Subcutaneous abdominal adipose tissue (tissue), 5 donors: ENCODE data around the gene HYAL1.
"Not testable (repeated sequence)": the region's sequence is repeated elsewhere in the genome, so short reads cannot be mapped to it uniquely, and the experiment has no call there.

Experiments
- H3K27ac ChIP-seq: one replicate; pipeline ENCODE4 v1.7.0; 2013; ENCODE audit warnings: low read depth, mild to moderate bottlenecking, inconsistent platforms, low read length, moderate library complexity
- H3K27me3 ChIP-seq, 5 donors: one replicate each; pipeline ENCODE4 v1.7.0; 2013; ENCODE audit warnings: low read length in 5 of 5, inconsistent platforms in 1 of 5; ENCODE audit not compliant: control insufficient read depth in 5 of 5, insufficient read depth in 4 of 5
- H3K36me3 ChIP-seq, 5 donors: one replicate each; pipeline ENCODE4 v1.7.0; 2013; ENCODE audit warnings: low read length in 5 of 5; ENCODE audit not compliant: control insufficient read depth in 5 of 5, insufficient read depth in 5 of 5
- H3K4me1 ChIP-seq, 5 donors: one replicate each; pipeline ENCODE4 v1.7.0; 2013; ENCODE audit warnings: low read length in 5 of 5, mild to moderate bottlenecking in 3 of 5, moderate library complexity in 1 of 5; ENCODE audit not compliant: control insufficient read depth in 5 of 5, insufficient read depth in 5 of 5
- H3K4me3 ChIP-seq, 5 donors: one replicate each; pipeline ENCODE4 v1.7.0; 2013; ENCODE audit warnings: low read length in 5 of 5, low read depth in 1 of 5
- H3K9ac ChIP-seq, 5 donors: one replicate each; pipeline ENCODE4 v1.7.0; 2013; ENCODE audit warnings: low read length in 5 of 5, mild to moderate bottlenecking in 4 of 5, moderate library complexity in 3 of 5
- H3K9me3 ChIP-seq, 5 donors: one replicate each; pipeline ENCODE4 v1.7.0; 2013; ENCODE audit warnings: low read length in 5 of 5; ENCODE audit not compliant: control insufficient read depth in 5 of 5
- donor health status: healthy.
- donor health status: healthy.
- donor health status: healthy.
- donor health status: healthy.
- donor health status: healthy.

HYAL1 gene

GRCh38 chr3:50263478-50264382, 39.6 kb downstream of the HYAL1 start:
- H3K36me3 ChIP-seq = peaks cover 0 to 4% (median 0%) of the 10 kb centered on the region in 5 donors
- H3K9ac ChIP-seq = peak overlapping the region in 2 of 5 donors; percentile 30 to 41
- peak overlapping the region; percentile 65 for H3K27ac ChIP-seq
- H3K4me3 ChIP-seq = no peak overlapping the region
- no peaks in the 10 kb centered on the region for H3K9me3 ChIP-seq
- H3K27me3 ChIP-seq = peaks cover 0 to 3% (median 0%) of the 10 kb centered on the region in 5 donors
- H3K4me1 ChIP-seq = peaks cover 14 to 90% (median 83%) of the 10 kb centered on the region in 5 donors

GRCh38 chr3:50262778-50263177, 40.6 kb downstream of the HYAL1 start:
- Histone ChIP-seq H3K4me3 (peak overlapping the region in 1 of 5 donors; percentile 15), H3K27ac (peak overlapping the region; percentile 65), H3K27me3 (peaks cover 0 to 3% (median 0%) of the 10 kb centered on the region in 5 donors), H3K36me3 (peaks cover 0 to 14% (median 9%) of the 10 kb centered on the region in 5 donors), H3K9me3 (peaks cover 0 to 4% (median 2%) of the 10 kb centered on the region in 5 donors), H3K4me1 (peaks cover 7 to 80% (median 74%) of the 10 kb centered on the region in 5 donors), H3K9ac (peak overlapping the region in 1 of 5 donors; percentile 52)

- peak overlapping the region; percentile 65 for H3K27ac ChIP-seq
Observed at GRCh38 chr3:50262200-50262599, 41.2 kb downstream of the HYAL1 start.

GRCh38 chr3:50261505-50261904, 41.9 kb downstream of the HYAL1 start:
- Histone ChIP-seq H3K27ac (peak overlapping the region; percentile 88), H3K9ac (peak overlapping the region in 3 of 5 donors; percentile 22 to 87 (median 25)), H3K27me3 (no peaks in the 10 kb centered on the region), H3K36me3 (peaks cover 0 to 27% (median 22%) of the 10 kb centered on the region in 5 donors), H3K9me3 (peaks cover 0 to 10% (median 6%) of the 10 kb centered on the region in 5 donors), H3K4me1 (peaks cover 4 to 68% (median 63%) of the 10 kb centered on the region in 5 donors), H3K4me3 (peak overlapping the region in 1 of 5 donors; percentile 15)

More at GRCh38 chr3:50262200-50262599, 41.2 kb downstream of the HYAL1 start:
- peaks cover 7 to 75% (median 69%) of the 10 kb centered on the region in 5 donors for H3K4me1 ChIP-seq
- H3K9me3 ChIP-seq, H3K27me3 ChIP-seq, H3K4me3 ChIP-seq, H3K9ac ChIP-seq: not testable (repeated sequence)
- peaks cover 0 to 20% (median 15%) of the 10 kb centered on the region in 5 donors for H3K36me3 ChIP-seq

- Histone ChIP-seq H3K9ac (peak overlapping the region; percentile 38 to 87 (median 77)), H3K4me1 (peaks cover 2 to 66% (median 59%) of the 10 kb centered on the region in 5 donors), H3K27me3 (no peaks in the 10 kb centered on the region), H3K27ac (peak overlapping the region; percentile 88), H3K36me3 (peaks cover 0 to 32% (median 27%) of the 10 kb centered on the region in 5 donors), H3K9me3 (peaks cover 0 to 10% (median 6%) of the 10 kb centered on the region in 5 donors), H3K4me3 (peak overlapping the region; percentile 15 to 69 (median 62))
Observed at GRCh38 chr3:50260942-50261441, 42.4 kb downstream of the HYAL1 start.

- Histone ChIP-seq H3K27ac (peak overlapping the region; percentile 88), H3K36me3 (peaks cover 0 to 36% (median 30%) of the 10 kb centered on the region in 5 donors), H3K9ac (peak overlapping the region; percentile 38 to 87 (median 77)), H3K27me3 (no peaks in the 10 kb centered on the region), H3K4me3 (peak overlapping the region in 4 of 5 donors; percentile 57 to 69 (median 63)), H3K9me3 (peaks cover 0 to 10% (median 6%) of the 10 kb centered on the region in 5 donors), H3K4me1 (peaks cover 0 to 63% (median 58%) of the 10 kb centered on the region in 5 donors)
Observed at GRCh38 chr3:50260027-50260941, 43.1 kb downstream of the HYAL1 start.

- Histone ChIP-seq H3K36me3 (peaks cover 0 to 42% (median 37%) of the 10 kb centered on the region in 5 donors), H3K4me1 (peaks cover 6 to 63% (median 60%) of the 10 kb centered on the region in 5 donors), H3K27ac (peak overlapping the region; percentile 88), H3K27me3 (no peaks in the 10 kb centered on the region), H3K9me3 (peaks cover 0 to 10% (median 6%) of the 10 kb centered on the region in 5 donors), H3K9ac (peak overlapping the region in 3 of 5 donors; percentile 18 to 72 (median 41)), H3K4me3 (peak overlapping the region in 2 of 5 donors; percentile 64 to 69)
Observed at GRCh38 chr3:50259432-50260026, 43.8 kb downstream of the HYAL1 start.

GRCh38 chr3:50258979-50259378, 44.4 kb downstream of the HYAL1 start:
- H3K9ac ChIP-seq = no peak overlapping the region

More at GRCh38 chr3:50258979-50259378, 44.4 kb downstream of the HYAL1 start:
- Histone ChIP-seq H3K27me3 (no peaks in the 10 kb centered on the region), H3K36me3 (peaks cover 0 to 47% (median 42%) of the 10 kb centered on the region in 5 donors), H3K4me1 (peaks cover 8 to 63% (median 60%) of the 10 kb centered on the region in 5 donors), H3K27ac (no peak overlapping the region), H3K4me3 (no peak overlapping the region), H3K9me3 (peaks cover 0 to 10% (median 6%) of the 10 kb centered on the region in 5 donors)
